RWPE2 (cell line): ENCODE measurements around the gene ENAH.

ENCODE experiments used
- ATAC-seq: fragments of 200-7000 bp; cut with Tn5 transposase; 3 replicates; pipeline ENCODE4 v1.9.1; 2021; ENCODE audit warnings: low read depth
- DNase-seq: peaks from one replicate; pipeline ENCODE4 v3.0.0-alpha.2; 2020; ENCODE audit warnings: low spot score
- H3K27ac ChIP-seq: fragments of 450-650 bp; 2 replicates; pipeline ENCODE4 v1.5.1; 2017; ENCODE audit warnings: mild to moderate bottlenecking; ENCODE audit not compliant: poor library complexity, severe bottlenecking
- H3K27me3 ChIP-seq: fragments of 250-450 bp; sonication (Bioruptor Pico); 2 replicates; pipeline ENCODE4 v1.5.1; 2021; ENCODE audit warnings: mild to moderate bottlenecking, moderate library complexity; ENCODE audit not compliant: insufficient read depth, poor library complexity, severe bottlenecking
- H3K36me3 ChIP-seq: fragments of 250-450 bp; sonication (Bioruptor Pico); 2 replicates; pipeline ENCODE4 v1.5.1; 2020; ENCODE audit warnings: low read depth, mild to moderate bottlenecking, moderate library complexity
- H3K4me1 ChIP-seq: fragments of 250-450 bp; sonication (Bioruptor Pico); 2 replicates; pipeline ENCODE4 v1.5.1; 2021; ENCODE audit warnings: mild to moderate bottlenecking, moderate library complexity; ENCODE audit not compliant: insufficient read depth, poor library complexity, severe bottlenecking
- H3K4me3 ChIP-seq: fragments of 250-450 bp; sonication (Bioruptor Pico); 2 replicates; pipeline ENCODE4 v1.5.1; 2021; ENCODE audit warnings: mild to moderate bottlenecking, moderate library complexity; ENCODE audit not compliant: severe bottlenecking
- H3K9me3 ChIP-seq: fragments of 250-450 bp; sonication (Bioruptor Pico); 2 replicates; pipeline ENCODE4 v1.5.1; 2021; ENCODE audit warnings: mild to moderate bottlenecking, moderate library complexity; ENCODE audit not compliant: severe bottlenecking
- TF ChIP-seq, protein P1 (sequence below): fragments of 450-650 bp; IDR thresholded peaks from one replicate; pipeline ENCODE4 v1.5.1; 2017; ENCODE audit warnings: mild to moderate bottlenecking, moderate library complexity; ENCODE audit not compliant: poor library complexity, severe bottlenecking

The ENAH gene

DNA sequence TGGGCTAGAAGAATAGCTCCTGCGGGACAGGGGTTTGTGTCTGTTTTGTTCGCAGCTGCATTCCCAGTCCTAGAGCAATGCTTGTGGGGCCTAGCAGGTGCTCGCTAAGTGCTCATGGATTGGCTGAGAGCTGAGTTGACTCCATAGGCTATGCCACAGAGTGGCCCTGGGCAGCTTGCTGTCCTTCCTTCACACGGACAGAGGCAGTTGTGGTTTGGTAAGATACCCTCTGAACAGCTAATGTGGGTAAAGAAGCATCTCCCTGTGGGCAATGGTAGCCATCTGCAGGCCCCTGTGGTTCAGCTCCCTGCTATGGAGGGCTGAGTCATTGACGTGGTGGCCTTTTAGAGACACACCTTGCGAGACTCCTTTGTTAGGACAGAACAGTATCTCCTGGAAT, 201.6 kb downstream of the ENAH start:
- ATAC-seq = no peak
- DNase-seq = no peak
- H3K4me1 ChIP-seq = peaks cover 15% of the 10 kb centered on the region
- H3K36me3 ChIP-seq = no peaks in the 10 kb centered on the region
- H3K4me3 ChIP-seq = no peak overlapping the region
- TF ChIP-seq, protein P1, sequence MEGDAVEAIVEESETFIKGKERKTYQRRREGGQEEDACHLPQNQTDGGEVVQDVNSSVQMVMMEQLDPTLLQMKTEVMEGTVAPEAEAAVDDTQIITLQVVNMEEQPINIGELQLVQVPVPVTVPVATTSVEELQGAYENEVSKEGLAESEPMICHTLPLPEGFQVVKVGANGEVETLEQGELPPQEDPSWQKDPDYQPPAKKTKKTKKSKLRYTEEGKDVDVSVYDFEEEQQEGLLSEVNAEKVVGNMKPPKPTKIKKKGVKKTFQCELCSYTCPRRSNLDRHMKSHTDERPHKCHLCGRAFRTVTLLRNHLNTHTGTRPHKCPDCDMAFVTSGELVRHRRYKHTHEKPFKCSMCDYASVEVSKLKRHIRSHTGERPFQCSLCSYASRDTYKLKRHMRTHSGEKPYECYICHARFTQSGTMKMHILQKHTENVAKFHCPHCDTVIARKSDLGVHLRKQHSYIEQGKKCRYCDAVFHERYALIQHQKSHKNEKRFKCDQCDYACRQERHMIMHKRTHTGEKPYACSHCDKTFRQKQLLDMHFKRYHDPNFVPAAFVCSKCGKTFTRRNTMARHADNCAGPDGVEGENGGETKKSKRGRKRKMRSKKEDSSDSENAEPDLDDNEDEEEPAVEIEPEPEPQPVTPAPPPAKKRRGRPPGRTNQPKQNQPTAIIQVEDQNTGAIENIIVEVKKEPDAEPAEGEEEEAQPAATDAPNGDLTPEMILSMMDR = no peak
- no peaks in the 10 kb centered on the region for H3K27me3 ChIP-seq
- H3K27ac ChIP-seq = no peak overlapping the region
- no peaks in the 10 kb centered on the region for H3K9me3 ChIP-seq

DNA sequence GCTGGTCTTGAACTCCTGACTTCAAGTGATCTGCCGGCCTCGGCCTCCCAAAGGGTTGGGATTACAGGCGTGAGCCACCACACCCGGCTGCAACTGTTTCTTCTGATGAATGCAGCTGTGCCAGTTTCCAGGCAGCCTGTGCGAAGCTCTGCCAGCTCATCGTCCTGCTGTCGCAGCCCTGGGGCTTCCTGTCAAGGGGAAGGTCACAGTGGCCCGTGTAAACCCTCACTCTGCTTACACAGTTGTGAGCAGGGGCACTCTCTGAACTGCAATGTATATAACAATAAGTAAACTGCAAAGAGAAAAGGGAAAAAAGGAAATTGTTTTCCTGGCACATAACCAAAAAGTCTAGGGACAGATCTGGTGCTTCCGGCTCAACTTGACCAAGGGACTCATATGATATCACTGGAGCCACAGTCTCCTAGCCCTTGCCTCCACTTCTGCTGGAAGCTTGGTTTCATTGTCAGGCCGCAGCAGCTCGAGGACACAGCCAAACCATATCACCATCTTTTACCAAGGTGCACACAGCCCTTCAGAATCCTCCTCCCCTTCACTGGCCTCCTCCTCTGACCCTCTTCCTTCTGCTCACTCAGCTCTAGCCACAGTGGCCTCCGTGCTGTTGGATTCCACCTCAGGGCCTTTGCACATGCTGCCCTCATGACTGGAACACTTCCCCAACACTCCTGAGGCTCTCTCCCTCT, 202.3 kb downstream of the ENAH start:
- Histone ChIP-seq H3K27me3 (no peaks in the 10 kb centered on the region), H3K4me1 (peaks cover 15% of the 10 kb centered on the region), H3K27ac (no peak overlapping the region), H3K4me3 (no peak overlapping the region), H3K9me3 (no peaks in the 10 kb centered on the region), H3K36me3 (no peaks in the 10 kb centered on the region)
- no peak for ATAC-seq
- TF ChIP-seq, protein P1 = no peak
- no peak for DNase-seq

DNA sequence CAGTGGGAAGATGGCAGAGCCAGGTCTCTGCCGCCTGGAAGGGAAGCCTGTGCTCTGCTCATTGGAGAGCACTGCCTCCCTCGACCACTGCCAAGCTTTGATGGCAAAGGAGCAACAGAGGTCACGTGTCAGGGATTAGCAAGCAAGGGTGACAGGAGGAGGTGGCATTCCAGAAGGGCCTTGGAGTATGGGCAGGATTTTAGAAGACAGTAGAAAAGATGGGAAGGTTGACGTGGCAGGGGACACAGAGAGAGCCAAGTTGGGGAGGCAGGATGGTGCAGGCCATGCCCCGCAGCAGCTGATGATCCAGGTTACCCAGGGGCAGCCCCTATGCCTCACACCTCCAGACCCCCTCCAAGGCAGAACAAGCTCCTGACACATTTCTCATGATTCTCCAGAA, 203.1 kb downstream of the ENAH start:
- TF ChIP-seq, protein P1 = no peak
- Histone ChIP-seq H3K27ac (peak overlapping the region; percentile 16), H3K9me3 (no peaks in the 10 kb centered on the region), H3K36me3 (no peaks in the 10 kb centered on the region), H3K27me3 (no peaks in the 10 kb centered on the region), H3K4me3 (no peak overlapping the region), H3K4me1 (peaks cover 22% of the 10 kb centered on the region)
- DNase-seq = no peak
- ATAC-seq = no peak

DNA sequence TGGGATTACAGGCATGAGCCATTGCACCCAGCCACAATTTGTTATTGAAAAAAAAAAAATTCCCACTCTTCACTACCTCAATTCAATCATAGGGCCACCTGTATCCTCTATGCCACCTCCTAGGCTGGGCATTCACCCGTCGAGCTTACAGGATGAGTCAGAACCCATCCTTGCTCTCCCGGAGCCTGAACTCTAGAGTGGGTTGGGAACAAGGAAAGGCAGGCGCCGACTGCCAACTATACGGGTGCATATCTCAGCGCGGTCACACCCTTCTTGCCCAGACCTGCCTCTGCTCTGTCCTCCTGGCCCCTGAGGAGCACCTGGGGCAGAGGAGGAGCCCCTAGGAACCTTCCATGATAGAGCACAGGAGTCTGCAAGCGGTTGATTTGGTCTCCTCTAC, 203.7 kb downstream of the ENAH start:
- H3K4me1 ChIP-seq = peaks cover 22% of the 10 kb centered on the region
- peak; percentile 95 for ATAC-seq
- peak overlapping the region; percentile 16 for H3K27ac ChIP-seq

More for the DNA sequence above, 203.7 kb downstream of the ENAH start:
- Histone ChIP-seq H3K4me3 (no peak overlapping the region), H3K9me3 (no peaks in the 10 kb centered on the region), H3K27me3 (no peaks in the 10 kb centered on the region), H3K36me3 (no peaks in the 10 kb centered on the region)
- DNase-seq = peak; percentile 87
- TF ChIP-seq, protein P1 = no peak
